ENCODE results near the gene RELT.

The RELT gene

DNA sequence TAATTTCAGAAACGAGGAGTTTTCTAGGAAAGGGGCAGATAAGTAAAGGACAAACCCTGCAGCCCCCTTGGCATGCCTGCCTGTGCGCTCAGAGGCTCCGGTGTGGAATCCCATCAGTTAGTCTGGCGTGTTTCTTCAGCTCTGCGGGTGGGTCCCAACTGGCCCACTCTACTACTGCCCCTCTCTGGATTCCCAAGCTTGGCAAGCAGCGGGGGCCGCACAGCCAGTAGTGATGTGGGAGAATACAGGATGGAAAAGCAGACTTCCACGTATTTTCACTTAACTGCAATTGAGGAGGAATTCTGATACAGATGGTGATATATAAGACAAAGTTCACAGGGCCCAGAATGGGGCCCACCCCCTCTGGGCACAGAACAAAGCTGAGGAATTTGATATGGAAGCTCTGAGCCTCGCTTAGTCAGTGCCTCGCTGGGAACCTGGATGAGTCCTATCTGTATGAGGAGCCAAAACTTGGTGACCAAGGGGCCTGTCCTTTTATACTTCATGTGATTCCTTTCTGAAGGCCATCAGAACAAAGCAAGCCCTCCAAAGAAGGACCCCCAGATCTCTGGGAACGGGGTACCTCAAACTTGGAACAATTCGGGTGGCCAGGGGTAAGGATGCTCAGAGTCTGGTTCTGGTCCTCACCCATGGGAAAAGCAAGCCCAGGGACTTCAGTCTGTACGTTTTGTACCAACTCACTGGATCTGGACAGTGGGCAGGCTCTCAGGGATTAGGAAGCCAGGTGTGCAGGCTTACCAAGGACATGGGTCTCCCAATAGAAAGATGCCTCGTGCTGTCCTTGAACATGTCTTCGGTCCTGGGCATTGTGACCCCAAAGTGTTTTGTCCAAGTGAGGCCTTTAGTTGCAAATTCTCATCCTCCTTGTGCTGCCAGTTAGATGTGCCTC is 26.0 kb downstream of the RELT start:
- in situ Hi-C loops (cut with MboI; ENCODE audit: low sequenced_read_pairs) = no loop called here

DNA sequence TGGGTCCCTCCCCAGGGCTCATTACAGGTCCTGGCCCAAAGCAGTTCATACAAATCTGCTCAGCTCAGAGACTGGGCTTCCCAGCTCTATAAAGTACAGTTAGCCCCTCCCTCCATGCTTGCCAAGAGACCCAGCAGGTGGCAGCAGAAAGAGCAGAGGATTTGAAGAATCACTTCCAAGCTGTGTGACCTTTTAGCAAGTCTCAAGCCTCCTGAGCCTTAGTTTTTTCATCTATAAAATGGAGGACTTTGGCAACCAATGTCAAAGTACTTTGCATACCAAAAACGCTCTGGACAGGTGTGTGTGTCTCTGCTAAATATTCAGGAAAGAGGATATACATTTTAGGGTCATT is 26.6 kb downstream of the RELT start:
- in situ Hi-C loops (cut with MboI; ENCODE audit: low sequenced_read_pairs) = no loop called here

DNA sequence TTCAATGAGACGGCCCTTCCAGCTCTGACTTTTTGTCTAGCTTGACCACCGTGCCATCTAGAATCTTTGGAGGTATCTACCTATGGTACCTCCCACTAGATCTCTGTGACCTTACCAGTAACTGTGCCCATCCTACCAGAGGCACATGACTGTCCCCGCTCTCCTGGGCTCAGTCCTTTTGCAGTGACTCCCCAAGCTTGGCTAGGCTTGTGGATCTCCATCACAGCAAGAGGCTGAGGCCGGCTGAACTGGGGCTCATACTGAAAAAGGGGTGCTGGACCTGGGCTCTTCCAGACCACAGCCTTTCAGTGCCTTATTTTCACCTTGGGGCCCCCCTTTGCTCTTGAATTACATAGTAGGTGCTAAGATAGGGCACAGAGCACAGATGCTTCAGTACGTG is 27.3 kb downstream of the RELT start:
- in situ Hi-C loops (cut with MboI; ENCODE audit: low sequenced_read_pairs) = no loop called here

DNA sequence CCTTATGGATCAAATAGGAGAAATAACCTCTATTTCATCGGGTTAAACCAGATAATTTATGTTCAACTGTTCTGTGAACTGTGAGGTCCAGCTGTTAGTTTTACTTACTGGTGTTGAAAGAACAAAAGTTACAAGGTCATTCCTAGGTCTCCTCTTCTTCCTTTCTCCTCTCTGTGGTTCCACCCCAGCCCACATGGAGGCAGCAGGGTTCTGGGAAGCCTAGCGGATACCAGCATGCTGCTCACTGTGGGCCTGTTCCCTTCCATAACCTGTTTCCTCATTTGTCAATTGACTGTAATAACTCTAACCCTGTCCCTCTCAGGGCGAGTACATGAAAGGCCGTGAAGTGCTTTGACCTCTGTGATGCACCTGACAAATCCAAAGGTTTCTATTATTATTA is 27.8 kb downstream of the RELT start:
- in situ Hi-C loops (cut with MboI; ENCODE audit: low sequenced_read_pairs) = no loop called here

DNA sequence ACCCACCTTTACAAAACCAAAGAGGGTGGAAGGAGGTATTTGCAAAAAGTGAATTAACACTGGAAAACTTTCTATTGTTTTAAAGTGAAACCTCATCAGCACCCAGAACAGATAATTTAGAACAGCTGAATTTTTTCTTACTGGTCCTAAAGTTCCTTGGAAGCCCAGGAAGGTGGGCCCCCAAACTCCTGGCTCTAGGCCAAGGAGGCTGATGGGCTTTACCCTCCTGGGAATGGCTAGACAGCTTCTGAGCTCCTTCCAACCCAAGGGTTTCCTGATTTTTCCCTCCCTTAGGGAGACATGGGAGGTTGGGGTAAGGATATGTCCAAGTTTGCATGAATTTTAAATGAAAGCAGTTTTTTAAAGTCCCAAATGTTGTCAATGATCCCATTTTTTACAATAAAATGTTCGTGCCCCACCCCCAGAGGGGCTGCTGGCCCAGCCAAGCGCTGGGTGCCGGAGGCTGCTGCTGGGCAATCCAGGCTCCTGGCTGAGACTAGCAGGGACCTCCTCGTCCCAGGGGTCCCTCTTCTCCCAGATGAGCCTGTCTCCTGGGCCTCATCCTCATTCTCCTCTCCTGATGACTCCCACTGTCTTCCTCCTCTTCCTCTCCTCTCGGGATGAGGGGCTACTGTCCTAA is 28.4 kb downstream of the RELT start:
- in situ Hi-C loops (cut with MboI; ENCODE audit: low sequenced_read_pairs) = no loop called here

DNA sequence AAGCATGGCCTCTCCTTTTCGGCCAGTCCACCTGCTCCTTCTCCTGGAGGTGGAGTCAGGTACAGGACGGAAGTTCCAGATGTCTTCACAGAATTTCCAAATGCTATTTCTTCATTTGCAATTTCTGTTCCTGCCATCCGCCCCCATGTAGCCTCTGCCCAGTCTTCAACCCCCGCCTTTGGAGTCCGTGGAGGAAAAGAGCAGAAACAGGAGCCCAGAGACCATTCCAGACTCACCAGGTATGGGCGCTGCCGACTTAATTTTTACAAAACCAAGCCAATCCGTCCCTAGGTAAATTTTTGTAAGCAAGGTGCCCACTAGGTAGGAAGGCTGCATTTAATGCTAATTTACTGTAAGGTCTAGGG is 28.9 kb downstream of the RELT start:
- in situ Hi-C loops (cut with MboI; ENCODE audit: low sequenced_read_pairs) = no loop called here

DNA sequence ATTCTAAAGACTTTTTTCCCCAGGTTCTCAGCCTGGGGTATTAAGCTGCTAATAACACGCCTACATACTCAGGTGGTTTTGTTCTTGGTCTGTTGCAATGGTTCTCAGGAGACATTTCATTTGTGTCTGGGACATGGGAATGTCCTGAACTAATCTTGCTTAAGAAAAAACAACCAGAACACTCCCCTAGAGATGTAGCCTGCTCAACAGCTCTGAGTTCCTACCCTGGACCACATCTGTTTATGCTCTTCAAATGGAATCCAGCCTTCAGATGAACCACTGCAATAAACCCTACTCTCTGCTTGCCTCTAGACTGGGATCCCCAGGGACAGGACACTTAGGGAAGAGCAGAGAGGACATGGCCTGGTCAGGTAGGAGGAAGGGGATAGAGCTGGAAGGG is 29.9 kb downstream of the RELT start:
- in situ Hi-C loops (cut with MboI; ENCODE audit: low sequenced_read_pairs) = no loop called here

DNA sequence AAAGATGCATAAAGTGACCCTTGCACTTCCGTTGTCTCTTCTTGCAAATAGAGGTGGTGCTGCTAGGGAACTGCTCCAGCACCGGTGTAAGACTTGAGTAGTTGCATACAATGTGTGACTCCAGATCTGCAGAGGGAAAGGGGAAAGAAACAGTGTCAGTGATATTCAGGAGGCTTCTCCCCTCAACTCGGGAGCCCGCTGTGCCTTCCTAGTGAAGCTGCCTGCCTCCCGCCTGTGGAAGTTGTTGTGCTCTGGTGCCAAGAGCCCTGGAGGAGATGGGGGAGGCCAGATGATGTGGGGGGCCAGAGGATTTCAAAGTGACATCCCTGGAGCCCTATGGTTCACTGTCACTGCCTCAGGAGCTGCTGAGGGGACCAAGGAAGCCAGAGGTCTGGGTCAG is 30.4 kb downstream of the RELT start:
- in situ Hi-C loops (cut with MboI; ENCODE audit: low sequenced_read_pairs) = no loop called here

DNA sequence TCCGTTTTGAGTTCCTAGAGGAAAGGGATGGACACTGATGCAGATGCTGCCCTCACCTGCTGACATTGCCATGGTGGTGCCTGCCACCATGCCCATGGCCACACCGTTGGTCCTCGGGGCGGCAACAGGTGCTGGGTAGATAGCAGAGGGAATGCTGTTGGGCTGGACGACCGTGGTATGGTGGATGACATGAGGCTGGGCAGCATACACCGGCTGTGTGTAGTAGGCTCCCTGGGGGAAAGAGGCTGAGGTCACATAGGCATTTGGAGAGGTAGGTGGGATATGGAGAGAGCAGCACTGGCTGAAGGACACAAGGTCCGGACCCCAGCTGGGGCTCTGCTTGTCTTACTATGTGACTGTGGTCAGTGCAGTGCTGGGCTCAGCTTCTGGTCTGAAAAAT is 33.2 kb downstream of the RELT start:
- in situ Hi-C loops (cut with MboI; ENCODE audit: low sequenced_read_pairs) = no loop called here

DNA sequence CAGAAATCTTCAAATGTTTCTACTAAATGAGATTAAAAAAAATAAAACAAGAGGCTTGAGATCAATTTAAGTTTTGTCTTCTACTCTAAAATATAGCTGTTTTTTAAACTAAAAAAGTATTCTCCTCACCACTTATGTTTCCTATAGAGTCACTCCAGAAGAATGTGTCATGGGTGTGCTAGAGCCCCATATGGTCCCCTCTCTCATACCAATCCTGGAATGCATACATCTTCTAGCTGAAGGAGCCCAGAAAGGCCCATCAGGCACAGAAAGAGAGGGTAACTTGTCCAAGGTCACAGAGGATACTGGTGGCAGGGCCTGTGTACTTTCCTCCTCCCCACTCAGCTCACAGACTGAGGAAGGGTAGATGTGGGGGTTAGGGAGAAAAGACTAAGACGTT is 34.4 kb downstream of the RELT start:
- in situ Hi-C loops (cut with MboI; ENCODE audit: low sequenced_read_pairs) = no loop called here

DNA sequence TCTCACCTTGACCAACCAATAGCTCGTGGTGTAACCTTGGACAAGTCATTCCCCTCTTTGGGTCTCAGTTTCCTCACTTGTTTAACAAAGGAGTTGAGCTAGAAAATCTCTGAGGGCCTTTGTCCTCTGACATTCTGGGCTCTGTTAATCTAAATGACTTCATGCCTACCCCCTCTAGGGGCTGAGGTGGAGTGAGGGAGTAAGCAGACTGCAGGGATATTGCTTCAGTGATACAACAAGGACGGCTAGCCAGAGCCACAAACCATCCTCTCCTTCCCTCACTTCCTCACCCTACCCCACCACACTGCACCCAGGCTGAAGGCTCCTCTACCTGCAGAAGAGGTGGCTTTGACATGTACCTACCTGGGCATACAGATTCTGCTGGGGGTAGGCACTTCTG is 34.8 kb downstream of the RELT start:
- in situ Hi-C loops (cut with MboI; ENCODE audit: low sequenced_read_pairs) = no loop called here

DNA sequence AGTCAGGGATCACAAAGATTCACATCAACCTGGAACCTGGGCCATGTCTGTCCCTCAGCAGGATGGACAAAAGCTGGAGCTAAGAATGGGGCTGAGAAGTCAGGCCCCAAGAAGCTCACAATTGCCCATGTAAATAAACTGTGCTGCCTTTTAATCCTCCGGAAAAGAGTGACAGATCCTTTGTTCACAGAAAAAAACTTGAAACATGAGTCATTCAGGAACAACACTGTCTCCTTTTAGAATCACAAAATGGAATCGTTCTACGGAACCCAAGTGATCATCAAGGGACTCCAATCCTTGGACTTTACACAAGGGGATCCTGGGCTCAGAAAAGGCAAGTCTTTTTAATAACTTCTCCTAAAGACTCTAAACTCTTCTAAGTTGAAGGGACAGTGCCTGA is 36.1 kb downstream of the RELT start:
- in situ Hi-C loops (cut with MboI; ENCODE audit: low sequenced_read_pairs) = no loop called here

DNA sequence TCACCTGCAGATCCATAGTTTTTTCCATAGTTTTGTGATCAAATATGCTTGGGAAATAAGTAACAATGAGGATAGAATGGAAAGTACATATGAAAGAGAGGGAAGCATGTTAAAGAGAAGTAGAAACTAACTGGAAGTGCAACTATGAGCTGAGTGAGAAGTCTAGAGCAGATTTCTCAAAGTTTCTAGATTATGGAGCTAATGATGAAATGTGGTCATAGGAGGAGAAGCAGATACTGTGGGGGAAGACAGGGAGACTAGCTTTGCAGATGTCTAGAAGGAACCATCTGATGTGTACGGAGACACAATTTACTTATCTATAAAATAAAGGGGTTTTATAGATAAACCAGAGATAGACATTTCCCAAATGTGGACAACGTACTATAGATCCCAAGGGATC is 37.1 kb downstream of the RELT start:
- in situ Hi-C loops (cut with MboI; ENCODE audit: low sequenced_read_pairs) = no loop called here

DNA sequence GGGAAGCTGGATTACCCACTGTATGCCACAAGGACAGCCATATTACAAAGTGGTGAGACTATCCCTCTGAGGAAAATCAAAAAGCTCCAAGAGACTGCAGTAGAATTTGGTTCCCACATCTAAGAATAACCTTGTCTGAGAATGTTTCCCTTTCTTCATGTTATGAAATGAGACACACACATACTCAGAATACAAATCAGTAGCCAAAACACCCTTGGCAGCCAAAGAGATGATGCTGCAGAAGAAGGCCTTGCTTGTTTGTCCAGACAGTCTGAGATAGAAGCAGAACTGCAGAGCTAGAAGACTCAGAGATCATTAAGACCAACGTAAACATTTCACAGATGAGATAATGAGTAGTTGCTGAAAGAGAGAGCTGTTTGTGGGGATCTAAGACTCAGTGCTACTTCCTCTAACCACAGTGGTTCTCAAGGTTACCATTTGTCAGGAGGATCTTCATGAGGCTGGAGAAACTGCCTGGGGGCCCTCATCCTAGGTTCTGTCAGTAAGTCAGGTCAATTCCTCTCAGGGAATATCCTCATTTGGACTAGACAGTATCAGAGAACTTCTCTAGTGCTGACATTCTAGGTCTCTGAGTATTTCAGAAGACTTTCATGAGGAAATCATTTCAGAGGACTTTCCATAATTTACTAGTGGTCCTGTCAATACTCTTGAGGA is 38.9 kb downstream of the RELT start:
- in situ Hi-C loops (cut with MboI; ENCODE audit: low sequenced_read_pairs) = no loop called here

DNA sequence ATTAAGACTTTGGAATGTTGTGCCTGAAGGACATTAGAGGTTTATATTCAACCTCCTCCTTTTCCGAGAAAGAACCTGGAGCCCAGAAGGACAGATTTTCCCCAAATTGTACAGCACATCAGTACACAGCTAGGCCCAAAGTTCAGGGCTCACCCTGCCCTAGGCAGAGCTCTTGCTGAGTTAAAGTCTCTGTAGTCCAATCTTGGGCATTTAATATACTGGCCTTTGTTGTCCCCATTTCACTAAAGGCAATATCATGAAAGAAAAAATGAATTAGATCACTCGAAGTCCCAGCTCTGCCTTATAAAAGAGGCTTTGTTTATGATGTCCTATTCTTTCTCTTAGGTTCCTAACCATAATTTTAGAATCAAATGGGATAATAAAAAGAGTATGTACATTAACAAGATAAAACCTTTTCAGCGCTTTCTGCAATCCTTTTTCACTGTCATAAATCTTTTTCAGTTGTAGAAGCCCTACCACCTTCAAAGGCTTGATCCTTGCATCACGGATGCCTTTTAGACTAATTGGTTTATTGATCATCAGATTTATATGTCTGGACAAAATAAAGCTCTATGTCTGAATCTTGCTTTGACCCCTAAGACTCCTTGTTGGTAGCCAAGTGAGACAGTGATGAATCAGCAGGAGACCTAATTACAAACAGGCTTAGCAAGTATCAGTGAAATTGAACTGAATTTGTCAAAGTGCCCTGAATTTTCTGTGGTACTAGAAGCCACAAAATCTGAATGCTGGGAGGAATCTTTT is 39.8 kb downstream of the RELT start:
- in situ Hi-C loops (cut with MboI; ENCODE audit: low sequenced_read_pairs) = no loop called here

DNA sequence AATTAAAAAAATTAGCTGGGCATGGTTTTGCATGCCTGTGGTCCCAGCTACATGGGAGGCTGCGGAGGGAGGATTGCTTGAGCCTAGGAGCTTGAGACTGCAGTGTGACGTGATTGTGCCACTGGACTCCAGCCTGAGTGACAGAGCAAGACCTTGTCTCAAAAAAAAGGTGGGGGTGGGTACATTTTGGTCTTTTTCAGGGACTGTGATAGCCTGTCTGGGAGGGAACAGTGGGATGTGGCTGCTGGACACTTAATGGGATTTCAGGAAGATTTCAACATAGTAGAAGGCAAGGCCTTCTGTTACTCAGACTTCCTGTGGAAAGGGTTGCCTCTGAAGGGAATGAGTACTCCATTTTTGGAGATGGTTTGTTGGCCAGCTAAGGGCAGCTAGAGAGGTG is 40.6 kb downstream of the RELT start:
- in situ Hi-C loops (cut with MboI; ENCODE audit: low sequenced_read_pairs) = no loop called here

DNA sequence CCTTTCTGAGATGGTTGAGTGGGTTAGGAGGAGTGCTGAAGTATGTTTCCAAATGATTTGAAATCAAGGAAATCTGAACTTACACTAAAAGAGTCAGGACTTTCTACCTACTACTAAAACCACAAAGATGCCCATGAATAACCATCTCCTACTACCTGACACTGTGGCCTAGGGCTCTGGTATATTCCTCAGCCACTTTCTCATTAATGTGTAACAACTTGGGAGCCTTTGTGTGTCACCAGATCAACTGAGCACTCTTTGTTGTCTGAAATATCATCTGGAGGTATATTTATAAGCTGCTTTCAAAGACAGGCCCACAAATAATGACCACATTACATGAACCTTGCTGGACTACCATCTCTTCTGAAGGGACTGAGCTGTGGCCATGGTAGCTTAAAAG is 43.9 kb downstream of the RELT start:
- in situ Hi-C loops (cut with MboI; ENCODE audit: low sequenced_read_pairs) = no loop called here

DNA sequence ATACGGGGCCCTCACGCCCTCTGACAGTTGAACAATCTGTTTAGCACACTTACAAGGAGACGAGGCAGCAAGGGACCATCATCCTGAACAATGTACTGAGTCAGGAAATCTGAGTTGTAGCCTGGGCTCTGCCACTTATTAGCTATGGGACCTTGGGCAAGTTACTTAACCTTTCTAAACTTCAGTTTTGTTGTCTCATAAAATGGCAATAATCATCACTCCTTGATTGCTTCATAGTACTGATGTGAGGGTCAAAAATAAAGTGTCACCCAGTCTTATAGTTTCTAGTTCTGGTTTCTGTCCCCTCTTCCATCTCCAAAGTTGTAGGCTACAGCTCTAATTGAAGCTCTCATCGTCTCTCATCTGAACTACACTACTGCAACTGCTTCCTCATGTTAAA is 46.7 kb downstream of the RELT start:
- in situ Hi-C loops (cut with MboI; ENCODE audit: low sequenced_read_pairs) = no loop called here

DNA sequence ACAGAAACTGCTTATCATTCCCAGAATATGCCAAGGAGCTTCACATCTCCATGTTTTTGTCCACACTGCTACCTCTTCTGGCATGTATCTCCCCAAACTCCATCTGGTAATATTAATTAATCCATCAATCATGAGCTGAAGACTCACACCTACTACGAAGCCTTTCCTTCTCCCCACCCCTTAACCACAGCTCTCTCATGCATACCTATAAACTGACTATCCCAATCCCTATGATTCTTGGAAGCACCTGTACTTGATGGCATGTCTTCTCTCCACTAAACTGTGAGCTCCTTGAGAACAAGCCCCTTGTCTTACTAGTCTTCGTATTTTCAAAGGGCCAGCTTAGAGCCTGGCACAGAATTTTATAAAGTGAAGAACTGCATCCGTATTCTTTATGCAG is 47.3 kb downstream of the RELT start:
- in situ Hi-C loops (cut with MboI; ENCODE audit: low sequenced_read_pairs) = no loop called here

DNA sequence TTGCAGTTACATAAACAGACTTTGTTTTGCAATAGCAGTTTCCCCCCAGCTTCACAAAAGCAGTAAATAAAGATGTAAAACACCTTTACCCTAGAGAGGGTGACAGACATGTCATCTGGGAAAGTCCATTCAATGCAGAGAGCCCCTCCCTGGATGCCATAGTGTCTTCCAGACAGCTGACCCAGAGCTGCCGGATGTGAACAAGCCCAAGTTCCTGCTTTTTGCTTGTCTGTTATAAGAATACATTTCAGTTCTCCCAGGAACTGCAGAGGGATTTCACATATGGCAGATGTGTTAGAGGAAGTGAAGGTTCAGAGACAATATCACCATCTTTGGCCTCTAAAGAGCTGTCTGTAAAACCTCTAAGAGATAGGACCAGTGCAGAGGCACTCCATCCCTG is 48.9 kb downstream of the RELT start:
- in situ Hi-C loops (cut with MboI; ENCODE audit: low sequenced_read_pairs) = no loop called here

DNA sequence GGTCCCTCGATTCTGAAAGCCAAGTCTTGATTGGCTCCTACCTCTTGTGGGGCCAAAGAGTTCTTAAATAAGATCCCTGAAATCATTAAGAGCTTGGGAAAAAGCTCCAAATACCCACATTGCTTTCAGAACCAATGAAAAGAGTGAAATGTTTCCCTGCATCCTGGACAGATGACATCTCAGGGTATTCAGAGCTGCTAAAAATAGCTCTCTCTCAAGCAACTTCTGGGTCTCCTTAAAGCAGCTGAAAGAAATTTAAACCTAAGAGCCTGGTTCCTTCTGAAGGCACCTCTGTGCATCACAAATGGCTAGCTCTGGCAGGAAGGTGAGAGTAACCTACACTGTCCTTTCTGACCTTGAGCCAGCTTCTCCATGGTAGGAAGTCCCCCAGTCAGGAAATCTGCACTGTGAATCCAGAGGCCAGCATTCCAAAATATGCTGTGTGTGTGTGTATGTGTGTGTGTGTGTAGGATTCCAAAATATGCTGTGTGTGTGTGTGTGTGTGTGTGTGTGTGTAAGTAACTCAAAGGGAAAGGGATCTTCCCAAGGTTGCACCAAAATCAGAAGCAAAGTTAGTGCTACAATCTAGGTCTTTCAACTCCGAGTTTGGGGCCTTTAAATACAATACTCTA is 50.1 kb downstream of the RELT start:
- in situ Hi-C loops (cut with MboI; ENCODE audit: low sequenced_read_pairs) = no loop called here
